BJ (cell line): ENCODE measurements around the gene BCOR. TPM values are rescaled to one million over a fixed set of nuclear protein-coding genes. Genes with fewer than 3 reads are reported as not detected.

ENCODE experiments used
- CTCF ChIA-PET: fragments of 350-600 bp; formaldehyde crosslinking; extraction: SDS; loops from one replicate; lab custom pipeline; 2021; ENCODE audit warnings: antibody characterized with exemption, inconsistent platforms; lab: Yijun Ruan, JAX
- POLR2A ChIA-PET: fragments of 300-600 bp; sonication (Branson Sonifier 250); formaldehyde crosslinking; extraction: SDS; loops from one replicate; lab custom pipeline; 2021; ENCODE audit warnings: antibody characterized with exemption; lab: Charles Lee
- DNase-seq: peaks from one replicate; pipeline ENCODE4 v3.0.0-alpha.2; 2011; ENCODE audit warnings: low read depth
- H3K27me3 ChIP-seq: 2 replicates; pipeline ENCODE4 v1.6.0; 2011; ENCODE audit warnings: low read length; ENCODE audit not compliant: control insufficient read depth, insufficient read depth
- H3K36me3 ChIP-seq: 2 replicates; pipeline ENCODE4 v1.5.1; 2011; ENCODE audit warnings: low read length; ENCODE audit not compliant: control insufficient read depth, insufficient read depth
- H3K4me3 ChIP-seq: 2 replicates; pipeline ENCODE4 v1.5.1; 2011; ENCODE audit warnings: low read depth, mild to moderate bottlenecking, control low read depth, low read length
- CTCF ChIP-seq: IDR thresholded peaks from 2 replicates; pipeline ENCODE4 v1.5.1; 2011; ENCODE audit warnings: low read depth, mild to moderate bottlenecking, control low read depth, inconsistent platforms, low read length, moderate library complexity; ENCODE audit not compliant: insufficient read depth
- polyA plus RNA-seq: library from polyadenylated mRNA; depleted of rRNA; stranded (reverse); fragments of >200 nt; gene quantifications from 2 replicates; pipeline ENCODE4 v1.2.3, GENCODE V29; 2011

Gene BCOR
- polyA plus RNA-seq, 1 experiment, result 5.6 TPM

- Histone ChIP-seq H3K27me3 (no peaks in the 10 kb centered on the region), H3K4me3 (no peak overlapping the region), H3K36me3 (no peaks in the 10 kb centered on the region)
- no peak for TF ChIP-seq CTCF
- ChIA-PET CTCF (interaction anchor here (0.6 to 1.7 kb wide), 3 partner anchors 23 to 440 kb away, joined by 3 to 5 read pairs (median 3); no protein-coding TSS in a partner anchor), POLR2A (no interaction called here)
- DNase-seq, result no peak
Measured at GRCh38 chrX:40086569-40087335, 11.0 kb downstream of the BCOR start.

GRCh38 chrX:40085714-40086113 is 12.0 kb downstream of the BCOR start:
- ChIA-PET CTCF (interaction anchor here (0.6 to 1.7 kb wide), 2 partner anchors 355 to 441 kb away, joined by 3 to 5 read pairs; no protein-coding TSS in a partner anchor), POLR2A (interaction anchor here (1.0 kb wide), 1 partner anchor 282 kb away, joined by 23 read pairs; no protein-coding TSS in a partner anchor)
- Histone ChIP-seq H3K36me3 (no peaks in the 10 kb centered on the region), H3K4me3 (no peak overlapping the region), H3K27me3 (no peaks in the 10 kb centered on the region)
- no peak for TF ChIP-seq CTCF
- DNase-seq, result no peak

GRCh38 chrX:40085102-40085551 is 12.6 kb downstream of the BCOR start:
- no peak overlapping the region for H3K4me3 ChIP-seq
- ChIA-PET CTCF (interaction anchor here (1.7 kb wide), 1 partner anchor 355 kb away, joined by 5 read pairs; no protein-coding TSS in a partner anchor), POLR2A (interaction anchor here (1.0 kb wide), 1 partner anchor 281 kb away, joined by 23 read pairs; no protein-coding TSS in a partner anchor)
- DNase-seq, result no peak
- TF ChIP-seq CTCF, result no peak
- H3K27me3 ChIP-seq, result no peaks in the 10 kb centered on the region
- no peaks in the 10 kb centered on the region for H3K36me3 ChIP-seq

- POLR2A ChIA-PET, result interaction anchor here (1.0 kb wide), 1 partner anchor 281 kb away, joined by 23 read pairs; no protein-coding TSS in a partner anchor
- Histone ChIP-seq H3K36me3 (no peaks in the 10 kb centered on the region), H3K27me3 (no peaks in the 10 kb centered on the region), H3K4me3 (no peak overlapping the region)
- CTCF ChIA-PET, result interaction anchor here (1.7 kb wide), 1 partner anchor 354 kb away, joined by 5 read pairs; no protein-coding TSS in a partner anchor
- no peak for DNase-seq
- no peak for TF ChIP-seq CTCF
Measured at GRCh38 chrX:40084471-40085101, 13.2 kb downstream of the BCOR start.

- DNase-seq, result no peak
- no peak overlapping the region for H3K4me3 ChIP-seq
- H3K36me3 ChIP-seq, result no peaks in the 10 kb centered on the region
- ChIA-PET POLR2A (no interaction called here), CTCF (no interaction called here)
- no peak for TF ChIP-seq CTCF
- H3K27me3 ChIP-seq, result no peaks in the 10 kb centered on the region
Measured at GRCh38 chrX:40083979-40084359, 13.8 kb downstream of the BCOR start.
